ENCODE measurements around the gene NAA25.

The NAA25 gene

GRCh38 chr12:112108202-112109079 is at the start of gene NAA25:
Gene NAA25 (minus strand): TSS chr12:112108783. CDS start chr12:112108773, 10 bp downstream.
- peak; percentile 87 for DNase-seq

- DNase-seq, result no peak
Observed at GRCh38 chr12:112153893-112154219, 45.3 kb upstream of the NAA25 start.

GRCh38 chr12:112153181-112153892 is 44.8 kb upstream of the NAA25 start:
- no peak for DNase-seq

- no peak for DNase-seq
Observed at GRCh38 chr12:112151766-112152541, 43.4 kb upstream of the NAA25 start.

- no peak for DNase-seq
Observed at GRCh38 chr12:112149596-112149995, 41.0 kb upstream of the NAA25 start.

- no peak for DNase-seq
Observed at GRCh38 chr12:112148031-112148513, 39.5 kb upstream of the NAA25 start.

GRCh38 chr12:112146123-112146522 is 37.5 kb upstream of the NAA25 start:
- DNase-seq, result no peak

GRCh38 chr12:112140728-112141127 is 32.1 kb upstream of the NAA25 start:
- DNase-seq, result no peak

- no peak for DNase-seq
Observed at GRCh38 chr12:112134731-112135130, 26.1 kb upstream of the NAA25 start.

- DNase-seq, result no peak
Observed at GRCh38 chr12:112133418-112133817, 24.8 kb upstream of the NAA25 start.

GRCh38 chr12:112131686-112132085 is 23.1 kb upstream of the NAA25 start:
- no peak for DNase-seq

- peak; percentile 79 for DNase-seq
Observed at GRCh38 chr12:112130441-112130998, 21.9 kb upstream of the NAA25 start.

- no peak for DNase-seq
Observed at GRCh38 chr12:112126911-112127310, 18.3 kb upstream of the NAA25 start.

GRCh38 chr12:112126000-112126438 is 17.4 kb upstream of the NAA25 start:
- DNase-seq, result no peak

GRCh38 chr12:112125250-112125999 is 16.8 kb upstream of the NAA25 start, which contains the start of gene TRAFD1:
Gene TRAFD1 (plus strand): TSS chr12:112125560. CDS start chr12:112130523, 4,963 bp downstream.
- peak; percentile 98 for DNase-seq

GRCh38 chr12:112124918-112125249 is 16.3 kb upstream of the NAA25 start:
- no peak for DNase-seq

GRCh38 chr12:112122823-112123690 is 14.5 kb upstream of the NAA25 start:
- no peak for DNase-seq

GRCh38 chr12:112121780-112122565 is 13.4 kb upstream of the NAA25 start:
- no peak for DNase-seq

- DNase-seq, result no peak
Observed at GRCh38 chr12:112117685-112118084, 9.1 kb upstream of the NAA25 start.

All from CD4-positive, alpha-beta T cell treated with Interleukin-17A for 1 hour (primary cell).